ENCODE results near the gene ANKRD23.
"Not testable (repeated sequence)": the region's sequence is repeated elsewhere in the genome, so short reads cannot be mapped to it uniquely, and the experiment has no call there.

The ANKRD23 gene

DNA sequence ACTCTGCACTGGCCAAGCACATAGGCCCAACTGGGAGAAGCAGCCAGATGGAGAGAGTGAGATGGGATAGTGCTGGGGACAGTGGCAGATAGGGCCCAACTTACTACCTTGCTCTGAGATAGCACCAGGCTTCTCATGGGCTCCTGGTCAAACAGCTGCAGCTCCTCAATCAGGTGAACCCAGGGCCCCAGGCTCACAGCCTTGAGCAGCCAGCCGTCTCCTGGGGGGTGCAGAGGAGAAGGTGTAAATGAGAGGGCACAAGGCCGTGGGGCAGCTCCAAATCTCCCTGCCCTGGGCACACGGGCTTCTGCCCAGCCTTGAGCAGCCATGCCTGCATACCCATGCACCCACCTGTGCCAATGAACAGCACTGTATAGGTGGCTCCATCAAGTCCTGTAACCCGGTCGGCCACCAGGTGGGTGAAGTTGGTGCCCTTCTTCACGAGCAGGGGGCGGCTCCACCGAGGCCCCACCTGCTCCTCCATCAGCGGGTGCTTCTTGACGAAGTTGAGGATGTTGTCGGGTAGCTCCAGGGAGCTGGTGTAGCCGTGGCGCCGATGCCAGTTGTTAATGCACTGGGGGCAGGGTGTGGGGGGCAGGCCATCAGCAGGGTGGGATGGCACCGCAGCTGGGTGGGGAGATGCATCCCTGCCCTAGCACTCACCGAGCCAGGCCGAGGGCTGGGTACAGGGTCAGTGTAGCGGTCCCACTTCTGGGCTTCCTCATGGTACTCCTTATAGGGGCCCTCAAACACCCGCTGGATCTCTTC, 19.9 kb upstream of the ANKRD23 start:
- DNase-seq (ENCODE audit: low read depth), result no peak

DNA sequence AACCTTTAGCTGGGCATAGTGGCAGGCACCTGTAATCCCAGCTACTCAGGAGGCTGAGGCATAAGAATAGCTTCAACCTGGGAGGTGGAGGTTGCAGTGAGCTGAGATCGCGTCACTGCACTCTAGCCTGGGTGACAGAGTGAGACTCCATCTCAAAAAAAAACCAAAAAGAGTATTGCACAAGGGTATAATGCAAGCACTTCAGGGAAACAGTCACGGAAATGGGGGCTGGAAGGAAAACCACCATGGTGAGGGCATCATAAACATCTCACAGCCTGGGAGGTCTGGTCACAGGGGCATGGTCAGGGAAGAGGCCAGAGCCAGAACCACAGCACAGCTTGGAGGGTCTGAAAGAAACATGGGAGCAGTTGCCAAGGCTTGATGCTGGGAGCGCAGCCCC, 19.2 kb upstream of the ANKRD23 start:
- not testable (repeated sequence) for DNase-seq (ENCODE audit: low read depth)

DNA sequence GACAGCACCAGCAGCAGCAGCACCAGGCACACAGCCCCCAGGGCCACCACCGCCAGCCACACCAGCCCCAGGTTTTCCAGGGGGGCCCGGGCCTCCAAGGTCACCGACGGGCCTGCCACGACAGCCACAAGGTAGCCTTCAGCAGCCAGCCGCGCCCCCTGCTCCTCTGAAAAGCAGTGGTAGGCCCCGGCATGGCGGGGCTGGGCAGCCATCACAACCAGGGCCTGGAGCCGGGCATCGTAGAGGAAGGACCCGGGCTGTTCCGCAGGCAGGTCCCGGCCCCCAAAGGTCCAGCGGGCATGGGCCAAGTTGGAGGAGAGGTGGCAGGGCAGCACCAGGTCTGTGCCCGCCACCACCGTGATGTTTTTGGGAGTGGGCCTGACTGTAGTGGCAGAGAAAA, 17.3 kb upstream of the ANKRD23 start:
- no peak for DNase-seq (ENCODE audit: low read depth)

GRCh38 chr2:96860065-96861029, 16.5 kb upstream of the ANKRD23 start:
- DNase-seq (ENCODE audit: low read depth), result no peak

DNA sequence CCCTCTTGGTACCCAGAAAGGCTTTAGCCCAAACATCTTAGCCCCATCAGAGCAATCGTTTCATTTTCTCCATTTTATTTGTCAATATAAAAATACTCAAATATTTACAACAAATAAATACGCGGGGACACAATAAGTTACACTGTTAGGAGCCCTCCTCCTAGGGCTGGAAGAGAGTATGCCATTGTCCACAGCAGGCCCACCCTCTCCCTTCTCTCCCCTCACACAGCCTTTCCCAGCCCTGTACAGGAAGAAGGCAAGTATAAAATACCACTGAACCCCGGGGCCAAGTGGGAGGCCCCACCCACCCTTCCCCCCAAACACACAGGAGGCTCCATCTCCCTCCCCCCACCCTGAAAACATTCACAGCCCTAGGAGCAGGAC, 15.9 kb upstream of the ANKRD23 start:
- no peak for DNase-seq (ENCODE audit: low read depth)

- DNase-seq (ENCODE audit: low read depth), result no peak
Measured at GRCh38 chr2:96859099-96859649, 15.4 kb upstream of the ANKRD23 start.

DNA sequence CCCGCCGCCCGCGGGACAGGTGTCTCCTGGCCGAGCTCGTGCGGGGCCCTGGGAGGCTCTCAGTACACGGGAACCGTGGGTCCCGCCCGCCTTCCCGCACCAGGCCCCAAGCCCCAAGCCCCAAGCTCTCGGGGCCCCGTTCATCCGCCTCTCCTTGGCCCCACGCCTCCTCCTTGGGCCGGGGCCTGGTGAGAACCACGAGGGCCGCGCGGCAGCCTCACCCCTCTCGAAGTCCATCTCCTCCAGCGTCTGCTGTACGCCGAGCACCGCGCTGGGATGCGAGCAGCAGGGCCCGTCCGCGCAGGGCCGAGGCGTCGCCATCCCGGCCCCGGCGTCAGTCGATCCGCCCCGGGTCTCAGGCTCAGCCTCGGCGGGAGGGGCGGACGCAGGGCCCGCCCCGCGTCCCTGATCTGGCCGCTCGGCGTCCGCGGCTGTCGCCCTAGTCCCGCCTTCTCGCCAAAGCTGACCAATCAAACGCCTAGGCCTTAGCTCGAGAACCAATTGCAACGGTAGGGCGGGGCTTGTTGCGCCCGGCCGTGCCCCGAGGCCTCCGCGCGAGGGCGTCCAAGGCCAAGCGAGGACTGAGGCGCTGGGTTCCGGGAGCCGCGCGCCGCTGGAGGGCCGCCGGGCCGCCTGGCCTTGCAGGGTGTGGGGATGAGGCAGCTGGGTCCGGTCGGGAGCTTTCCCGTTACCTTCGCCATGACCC, 14.0 kb upstream of the ANKRD23 start, which contains the start of gene ANKRD39:
ANKRD39 (minus strand) TSS at position 350 of the 706 bp plus-strand sequence; CDS start at position 321, 29 bp downstream.
- DNase-seq (ENCODE audit: low read depth), result peak; percentile 96

DNA sequence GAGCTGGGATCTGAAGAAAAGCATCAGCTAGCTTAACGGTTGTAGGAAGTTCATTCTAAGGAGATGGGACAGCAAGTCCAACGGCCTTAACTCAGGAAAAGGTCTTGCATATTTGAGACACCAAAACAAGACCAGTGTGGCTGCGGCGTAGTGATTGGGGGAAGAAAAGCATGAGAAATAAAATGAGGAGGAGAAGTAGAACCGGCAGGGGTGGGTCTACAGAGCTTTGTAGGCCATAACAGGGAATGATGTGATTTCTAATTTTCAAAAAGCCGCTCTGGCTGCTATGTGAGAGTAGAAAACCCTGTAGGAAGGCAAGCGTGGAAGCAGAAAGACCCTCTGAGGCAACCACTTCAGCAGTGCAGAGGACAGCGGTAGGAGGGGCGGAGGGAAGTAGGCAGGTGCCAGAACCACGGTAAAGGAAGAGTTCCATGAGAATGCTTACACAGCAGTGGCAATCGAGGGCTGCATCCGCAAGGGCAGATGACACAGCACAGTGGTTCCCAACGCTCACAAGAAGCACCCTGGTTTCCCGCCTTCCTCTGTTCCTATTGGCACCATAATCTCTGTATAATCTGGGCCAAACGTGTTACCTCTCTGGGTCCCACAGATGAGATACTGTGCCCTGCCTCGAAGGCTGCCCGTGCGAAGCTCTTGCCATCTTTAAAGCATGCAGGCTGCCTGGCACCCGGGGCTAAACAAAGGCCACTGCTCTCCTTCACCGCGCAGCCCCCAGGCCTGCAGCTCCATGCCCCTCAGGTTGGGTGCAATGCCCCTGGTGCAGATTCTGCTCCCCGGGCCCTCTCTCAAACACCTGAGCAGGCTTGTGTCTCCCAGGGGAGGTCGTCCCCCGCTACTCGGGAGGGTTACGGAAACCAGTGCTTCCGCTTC, 13.2 kb upstream of the ANKRD23 start:
- DNase-seq (ENCODE audit: low read depth), result no peak

- no peak for DNase-seq (ENCODE audit: low read depth)
Measured at GRCh38 chr2:96853321-96853720, 9.5 kb upstream of the ANKRD23 start.

- no peak for DNase-seq (ENCODE audit: low read depth)
Measured at GRCh38 chr2:96852667-96853066, 8.8 kb upstream of the ANKRD23 start.

GRCh38 chr2:96848264-96848663, 4.4 kb upstream of the ANKRD23 start:
- DNase-seq (ENCODE audit: low read depth), result no peak

- DNase-seq (ENCODE audit: low read depth), result no peak
Measured at GRCh38 chr2:96847586-96847985, 3.8 kb upstream of the ANKRD23 start.

- no peak for DNase-seq (ENCODE audit: low read depth)
Measured at GRCh38 chr2:96846825-96847224, 3.0 kb upstream of the ANKRD23 start.

DNA sequence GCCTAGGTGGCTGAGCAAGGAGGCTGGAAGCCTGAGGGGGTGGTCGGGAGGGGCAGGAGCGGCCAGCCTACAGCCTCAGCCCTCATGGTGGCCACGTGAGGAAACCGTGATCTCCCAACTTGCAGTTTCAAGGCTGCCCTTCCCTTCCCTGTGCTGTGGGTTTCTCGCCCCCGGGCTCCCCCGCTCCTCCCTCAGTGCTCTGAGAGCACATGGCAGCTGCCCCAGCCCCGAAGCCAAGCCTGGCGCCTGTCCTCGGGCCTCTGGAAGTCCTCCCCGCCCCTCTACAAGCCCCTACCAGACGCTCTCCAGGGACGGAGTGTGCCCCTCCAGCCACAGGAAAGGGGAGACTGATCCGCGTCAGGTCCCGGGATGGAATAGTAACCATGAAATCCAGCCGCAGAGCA, 586 bp upstream of the ANKRD23 start:
- no peak for DNase-seq (ENCODE audit: low read depth)

DNA sequence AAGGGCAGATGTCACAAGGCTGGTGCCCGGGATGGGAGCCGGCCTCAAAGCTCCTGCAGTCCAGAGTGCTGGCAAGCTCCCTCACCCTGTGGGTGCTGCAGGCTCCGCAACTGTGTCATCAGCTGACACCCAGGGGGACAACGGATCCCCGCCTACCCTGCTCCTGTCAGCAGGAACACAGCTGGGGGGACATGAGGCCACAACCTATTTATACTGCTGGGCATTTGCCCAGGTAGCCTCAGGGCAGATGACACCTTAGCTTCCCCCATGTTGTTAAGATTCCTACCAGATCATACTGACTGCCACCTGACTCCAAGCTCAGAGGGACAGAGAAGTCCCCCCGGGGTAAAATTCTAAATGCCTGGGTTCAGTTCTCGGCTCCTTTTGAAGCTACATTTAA, 1.2 kb downstream of the ANKRD23 start:
- DNase-seq (ENCODE audit: low read depth), result no peak

DNA sequence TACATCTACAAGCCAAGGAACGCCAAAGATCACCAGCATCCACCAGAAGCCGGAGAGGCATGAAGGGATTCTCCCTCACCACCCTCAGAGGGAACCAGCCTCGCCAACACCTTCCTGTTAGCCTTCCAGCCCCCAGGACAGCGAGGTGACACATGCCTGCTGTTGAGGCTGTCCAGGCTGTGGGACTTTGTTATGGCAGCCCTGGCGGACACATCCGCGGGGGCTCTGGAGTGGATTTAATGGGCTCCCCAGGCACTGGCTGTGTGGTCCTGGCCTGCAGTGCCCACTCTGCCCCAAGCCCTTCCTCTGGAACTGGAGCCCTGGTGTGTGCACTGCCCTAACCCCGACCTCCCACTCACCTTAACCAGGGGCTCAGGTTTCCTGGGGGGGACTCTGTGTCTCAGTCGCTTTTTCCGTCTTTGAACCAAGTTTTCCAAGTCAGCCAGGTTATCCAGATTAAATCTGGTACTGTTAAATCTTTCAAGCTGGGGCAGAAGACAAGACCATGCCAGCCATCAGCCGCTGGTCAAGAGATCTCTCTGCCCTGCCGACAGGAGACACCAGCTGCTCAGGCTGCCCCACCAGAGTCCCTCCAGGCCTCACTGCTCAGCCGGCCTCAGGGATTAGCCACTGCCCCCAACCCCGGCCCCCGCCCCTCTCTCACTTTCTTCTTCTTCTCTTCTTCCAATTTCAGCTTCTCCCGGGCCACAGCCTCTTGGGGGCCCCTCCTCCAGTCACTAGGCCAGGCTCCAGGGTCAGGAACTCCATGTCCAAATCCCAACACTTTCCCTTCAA, 1.9 kb downstream of the ANKRD23 start:
- no peak for DNase-seq (ENCODE audit: low read depth)

DNA sequence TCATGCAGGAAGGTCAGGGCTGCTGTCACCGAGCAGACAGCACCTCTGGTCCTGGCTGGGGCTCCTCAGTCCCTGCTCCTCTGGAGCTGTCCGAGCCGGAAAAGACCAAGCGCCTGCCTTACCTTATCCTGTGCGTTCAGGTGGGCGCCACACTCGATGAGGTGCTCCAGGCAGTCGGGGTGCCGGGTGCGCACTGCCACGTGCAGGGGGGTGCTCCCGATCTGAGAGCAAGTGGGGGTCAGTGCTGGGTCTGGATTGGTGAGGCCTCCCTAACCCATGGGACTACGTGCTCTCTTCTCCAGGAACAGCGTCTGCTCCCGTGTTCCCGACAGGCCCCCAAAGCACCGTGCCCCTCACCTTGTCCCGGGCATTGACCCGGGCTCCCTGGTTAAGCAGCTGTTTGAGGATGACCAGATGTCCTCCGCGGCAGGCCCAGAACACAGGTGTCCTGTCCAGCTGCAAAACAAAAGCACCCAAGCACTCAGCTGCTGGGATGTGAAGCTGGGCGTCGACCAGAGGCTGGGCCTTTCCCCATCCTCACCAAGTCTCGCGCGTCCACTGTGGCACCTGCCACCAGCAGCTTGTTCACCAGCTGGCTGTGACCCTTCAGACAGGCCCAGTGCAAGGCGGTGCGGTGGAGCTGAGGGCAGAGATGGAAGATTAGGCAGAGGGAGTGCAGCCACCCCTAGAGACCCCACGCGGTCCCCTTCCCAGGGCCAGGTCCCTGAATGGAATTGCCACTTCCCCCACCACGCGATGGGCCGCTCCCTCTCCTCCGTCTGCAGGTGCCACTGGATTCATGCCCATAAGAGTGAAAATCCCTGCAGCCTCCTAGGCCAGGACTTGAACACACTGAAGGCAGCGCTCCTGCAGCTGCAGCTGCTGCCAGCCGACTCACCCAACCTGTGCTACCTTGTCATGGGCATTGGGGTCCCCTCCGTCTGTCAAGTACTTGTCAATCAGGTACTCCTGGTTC, 3.7 kb downstream of the ANKRD23 start:
- DNase-seq (ENCODE audit: low read depth), result no peak

DNA sequence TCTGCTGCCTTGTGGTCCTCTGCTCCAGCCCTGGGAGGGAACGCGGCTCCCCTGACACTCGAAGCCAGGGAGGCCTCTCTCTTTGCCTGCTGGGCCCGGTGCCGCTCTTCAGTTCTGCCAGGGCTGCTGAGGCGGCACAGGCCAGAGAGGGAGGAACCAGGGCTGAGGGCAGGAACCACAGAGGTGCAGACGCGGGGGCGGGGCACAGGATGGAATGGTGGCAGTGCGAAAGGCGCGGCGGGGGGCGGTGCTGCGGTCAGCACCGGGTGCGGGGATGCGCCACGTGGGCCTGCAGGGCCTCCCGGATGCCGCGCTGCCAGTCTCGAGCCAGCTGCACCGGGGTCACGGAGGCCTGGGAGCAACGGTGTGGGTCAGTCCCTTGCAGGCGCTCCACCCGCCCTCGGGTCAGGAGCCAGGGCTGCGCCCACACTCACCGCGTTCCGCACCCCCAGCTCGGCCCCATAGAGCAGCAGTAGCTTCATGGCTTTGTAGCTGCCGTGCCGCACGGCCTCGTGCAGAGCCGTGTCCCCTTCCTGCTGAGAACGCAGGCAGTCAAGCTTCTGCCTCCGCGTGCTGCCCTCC, 4.4 kb downstream of the ANKRD23 start:
- DNase-seq (ENCODE audit: low read depth), result no peak

Measured in CMK (cell line).